DOHH2 (cell line): ENCODE measurements around the gene ANO4.

Experiments
- CTCF ChIP-seq: fragments of 200-600 bp; sonication (generic); IDR thresholded peaks from one replicate; pipeline ENCODE4 v1.5.1; 2014; ENCODE audit warnings: antibody characterized with exemption, mild to moderate bottlenecking, low read depth, low read length; ENCODE audit not compliant: poor library complexity, severe bottlenecking
- EZH2phosphoT487 ChIP-seq: fragments of 200-600 bp; sonication (generic); IDR thresholded peaks from 2 replicates; pipeline ENCODE4 v1.6.1; 2017; ENCODE audit warnings: borderline replicate concordance, mild to moderate bottlenecking, antibody characterized with exemption, low read length, moderate library complexity, mixed read lengths

DNA sequence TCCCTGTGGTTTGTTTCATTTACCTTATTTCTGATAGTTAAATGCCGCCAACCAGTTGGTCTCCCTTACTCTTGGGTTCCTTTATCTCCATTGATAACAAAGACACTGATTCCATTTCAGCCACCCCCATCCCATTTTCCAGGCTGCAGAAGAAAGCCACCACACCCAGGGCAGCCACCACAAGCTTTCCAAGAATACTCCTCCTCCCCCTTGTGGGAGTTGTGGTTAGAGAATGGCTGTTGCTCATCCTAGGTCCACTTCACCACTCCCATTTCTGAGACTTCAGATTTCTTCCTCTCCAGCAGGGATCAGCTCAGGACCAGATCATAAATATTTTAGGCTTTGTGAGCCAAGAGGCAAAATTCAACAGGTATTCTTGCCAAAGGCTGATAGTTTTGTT lies 73.9 kb downstream of the ANO4 start:
- no peak for TF ChIP-seq EZH2phosphoT487
- TF ChIP-seq CTCF: no peak
